ENCODE results near the gene DYRK4. TPM values are rescaled to one million over a fixed set of nuclear protein-coding genes. Genes with fewer than 3 reads are reported as not detected.

DYRK4 gene
- polyA plus RNA-seq, 1 donor (not counting 4 experiments of a cell fraction or from before 2014, with no cell fraction given) = 64.6 TPM

GRCh38 chr12:4526923-4527546, 35.0 kb upstream of the DYRK4 start:
- dilution Hi-C loops (cut with MboI; ENCODE audit: extremely low pct_ligation_motif_present, low sequenced_read_pairs) = no loop called here
- FAIRE-seq = no peak

DNA sequence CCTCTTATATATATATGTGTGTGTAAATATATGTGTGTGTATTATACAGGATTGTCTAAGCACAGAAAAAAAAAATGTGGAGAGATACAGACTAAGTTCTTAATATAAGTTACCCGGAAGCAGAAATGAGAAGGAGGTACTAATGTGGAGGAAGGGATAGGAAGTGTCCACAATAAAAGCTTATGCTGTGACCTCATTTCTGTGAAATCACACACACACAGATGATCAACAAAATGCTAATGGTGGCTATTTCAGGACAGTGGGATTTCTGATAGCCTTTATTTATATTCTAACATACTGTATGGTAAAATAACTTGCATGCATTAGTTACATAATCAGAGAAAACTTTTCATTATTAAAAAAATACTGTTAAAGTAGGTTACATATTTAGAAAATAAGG, 31.8 kb upstream of the DYRK4 start:
- Histone ChIP-seq H3K36me3 (ENCODE audit: control insufficient read depth in 2 of 2, extremely low read depth in 1 of 2, insufficient read depth in 2 of 2, low read length in 2 of 2) (peaks cover 3 to 9% of the 10 kb centered on the region in 2 experiments), H4K20me1 (ENCODE audit: control insufficient read depth, extremely low read depth, insufficient read depth, low read length) (no peaks in the 10 kb centered on the region), H3K4me1 (ENCODE audit: control insufficient read depth, extremely low read depth, insufficient read depth, low read length) (no peaks in the 10 kb centered on the region), H3K9me3 (ENCODE audit: control insufficient read depth, low read depth, low read length) (no peaks in the 10 kb centered on the region), H3K27me3 (ENCODE audit: control insufficient read depth, extremely low read depth, insufficient read depth, low read length) (no peaks in the 10 kb centered on the region), H3K79me2 (ENCODE audit: control insufficient read depth, insufficient read depth, low read length) (no peaks in the 10 kb centered on the region), H3K27ac (ENCODE audit: control insufficient read depth, insufficient read depth, low read length) (no peak overlapping the region), H3K4me2 (ENCODE audit: control insufficient read depth, extremely low read depth, insufficient read depth, low read depth, low read length) (no peak overlapping the region), H3K9me1 (ENCODE audit: control insufficient read depth, extremely low read depth, insufficient read depth, low read length) (no peaks in the 10 kb centered on the region), H3K9ac (ENCODE audit: control insufficient read depth, extremely low read depth, insufficient read depth, low read length) (no peak overlapping the region), H2AFZ (ENCODE audit: control insufficient read depth, low read length) (no peak overlapping the region), H3K4me3 (ENCODE audit: control insufficient read depth in 2 of 3, extremely low read depth in 1 of 3, insufficient read depth in 2 of 3, low read depth in 1 of 3, low read length in 3 of 3) (no peak overlapping the region)
- DNase-seq (ENCODE audit: low read depth, low spot score) (no peak), FAIRE-seq (no peak)
- TF ChIP-seq CTCF (optimal IDR thresholded peaks at IDR 0.05 in 1 of 3, IDR thresholded peaks at IDR 0.05 in 1 of 3, conservative IDR thresholded peaks at IDR 0.05 in 1 of 3; ENCODE audit: extremely low read depth in 1 of 3, insufficient read depth in 2 of 3, low read length in 3 of 3) = no peak
- no peak for TF ChIP-seq EZH2 (IDR thresholded peaks at IDR 0.05; ENCODE audit: low read length)
- dilution Hi-C loops (cut with MboI; ENCODE audit: extremely low pct_ligation_motif_present, low sequenced_read_pairs) = no loop called here

More at GRCh38 chr12:4526923-4527546, 35.0 kb upstream of the DYRK4 start:
- no peaks in the 10 kb centered on the region for H3K27me3 ChIP-seq (ENCODE audit: control insufficient read depth, extremely low read depth, insufficient read depth, low read length)
- H4K20me1 ChIP-seq (ENCODE audit: control insufficient read depth, extremely low read depth, insufficient read depth, low read length) = no peaks in the 10 kb centered on the region
- no peaks in the 10 kb centered on the region for H3K9me3 ChIP-seq (ENCODE audit: control insufficient read depth, low read depth, low read length)
- no peak overlapping the region for H3K4me2 ChIP-seq (ENCODE audit: control insufficient read depth, extremely low read depth, insufficient read depth, low read depth, low read length)
- no peak overlapping the region for H3K27ac ChIP-seq (ENCODE audit: control insufficient read depth, insufficient read depth, low read length)
- DNase-seq (ENCODE audit: low read depth, low spot score) = no peak
- H3K4me1 ChIP-seq (ENCODE audit: control insufficient read depth, extremely low read depth, insufficient read depth, low read length) = no peaks in the 10 kb centered on the region
- H2AFZ ChIP-seq (ENCODE audit: control insufficient read depth, low read length) = no peak overlapping the region
- no peak overlapping the region for H3K9ac ChIP-seq (ENCODE audit: control insufficient read depth, extremely low read depth, insufficient read depth, low read length)
- TF ChIP-seq EZH2 (IDR thresholded peaks at IDR 0.05; ENCODE audit: low read length) (no peak), CTCF (optimal IDR thresholded peaks at IDR 0.05 in 1 of 3, IDR thresholded peaks at IDR 0.05 in 1 of 3, conservative IDR thresholded peaks at IDR 0.05 in 1 of 3; ENCODE audit: extremely low read depth in 1 of 3, insufficient read depth in 2 of 3, low read length in 3 of 3) (peak in 1 of 3 experiments; percentile 11)
- H3K4me3 ChIP-seq (ENCODE audit: control insufficient read depth in 2 of 3, extremely low read depth in 1 of 3, insufficient read depth in 2 of 3, low read depth in 1 of 3, low read length in 3 of 3) = no peak overlapping the region
- no peaks in the 10 kb centered on the region for H3K9me1 ChIP-seq (ENCODE audit: control insufficient read depth, extremely low read depth, insufficient read depth, low read length)
- H3K79me2 ChIP-seq (ENCODE audit: control insufficient read depth, insufficient read depth, low read length) = no peaks in the 10 kb centered on the region
- peaks cover 3% of the 10 kb centered on the region in 2 experiments for H3K36me3 ChIP-seq (ENCODE audit: control insufficient read depth in 2 of 2, extremely low read depth in 1 of 2, insufficient read depth in 2 of 2, low read length in 2 of 2)
